Neural cell (in vitro differentiated cells): ENCODE data around the gene UBAP1L. TPM values are rescaled to one million over a fixed set of nuclear protein-coding genes. Genes with fewer than 3 reads are reported as not detected.

Experiments
- H2AFZ ChIP-seq: fragments of 200-600, 300-800 bp; sonication (generic), shearing (Covaris generic); 2 replicates; pipeline ENCODE4 v1.6.0; 2014; ENCODE audit warnings: low read depth, mild to moderate bottlenecking, antibody characterized with exemption, low read length, moderate library complexity
- H3F3A ChIP-seq: fragments of 200-600 bp; shearing (Covaris generic); 2 replicates; pipeline ENCODE4 v1.6.1; 2016; ENCODE audit warnings: mild to moderate bottlenecking, moderate library complexity, mixed read lengths, antibody characterized with exemption, low read length; ENCODE audit not compliant: insufficient read depth, poor library complexity, severe bottlenecking
- H3K27ac ChIP-seq: fragments of 200-600, 300-800 bp; sonication (generic), shearing (Covaris generic); 2 replicates; pipeline ENCODE4 v1.5.1; 2014; ENCODE audit warnings: mild to moderate bottlenecking, low read length, moderate library complexity
- H3K27me3 ChIP-seq: fragments of 300-800, 200-600 bp; sonication (generic), shearing (Covaris generic); 2 replicates; pipeline ENCODE4 v1.6.0; 2014; ENCODE audit warnings: mild to moderate bottlenecking, low read depth, low read length, moderate library complexity; ENCODE audit not compliant: insufficient read depth
- H3K36me3 ChIP-seq: fragments of 300-800, 200-600 bp; sonication (generic), shearing (Covaris generic); 2 replicates; pipeline ENCODE4 v1.5.1; 2014; ENCODE audit warnings: mild to moderate bottlenecking, antibody characterized with exemption, low read length, moderate library complexity; ENCODE audit not compliant: insufficient read depth
- H3K4me2 ChIP-seq: fragments of 300-800, 200-600 bp; sonication (generic), shearing (Covaris generic); 2 replicates; pipeline ENCODE4 v1.6.0; 2014; ENCODE audit warnings: mild to moderate bottlenecking, low read length
- H3K4me3 ChIP-seq: fragments of 300-800, 200-600 bp; sonication (generic), shearing (Covaris generic); 2 replicates; pipeline ENCODE4 v1.5.1; 2014; ENCODE audit warnings: mild to moderate bottlenecking, low read length, moderate library complexity
- H3K79me2 ChIP-seq: fragments of 200-600 bp; shearing (Covaris generic); replicated peaks from 2 replicates; pipeline ENCODE4 v1.6.0; 2014; ENCODE audit warnings: mild to moderate bottlenecking, low read length, moderate library complexity; ENCODE audit not compliant: insufficient read depth
- H3K9ac ChIP-seq: fragments of 300-800, 200-600 bp; sonication (generic), shearing (Covaris generic); 2 replicates; pipeline ENCODE4 v1.6.1; 2016; ENCODE audit warnings: mild to moderate bottlenecking, low read length, mixed read lengths
- H3K9me2 ChIP-seq: fragments of 200-600 bp; shearing (Covaris generic); 2 replicates; pipeline ENCODE4 v1.6.1; 2016; ENCODE audit warnings: mild to moderate bottlenecking, low read length, mixed read lengths; ENCODE audit not compliant: insufficient read depth
- H3K9me3 ChIP-seq: fragments of 200-600, 300-800 bp; sonication (generic), shearing (Covaris generic); 2 replicates; pipeline ENCODE4 v1.6.1; 2016; ENCODE audit warnings: mild to moderate bottlenecking, mixed run types, low read length, moderate library complexity, mixed read lengths
- H4K20me1 ChIP-seq: fragments of 200-600 bp; shearing (Covaris generic); 2 replicates; pipeline ENCODE4 v1.6.1; 2016; ENCODE audit warnings: mild to moderate bottlenecking, mixed run types; ENCODE audit not compliant: insufficient read depth
- EP300 ChIP-seq: fragments of 450-650 bp; conservative IDR thresholded peaks from 2 replicates; pipeline ENCODE4 v1.6.1; 2014; ENCODE audit warnings: antibody characterized with exemption, mild to moderate bottlenecking, moderate library complexity; ENCODE audit not compliant: poor library complexity, severe bottlenecking
- EZH2 ChIP-seq: fragments of 200-600, 300-800 bp; shearing (Covaris generic), sonication (generic); IDR thresholded peaks from 2 replicates; pipeline ENCODE4 v1.6.1; 2014; ENCODE audit warnings: antibody characterized with exemption, low read length, borderline replicate concordance, mild to moderate bottlenecking; ENCODE audit not compliant: insufficient read depth, poor library complexity, severe bottlenecking
- MXI1 ChIP-seq: fragments of 450-650 bp; conservative IDR thresholded peaks from 2 replicates; pipeline ENCODE4 v1.6.1; 2014; ENCODE audit warnings: antibody characterized with exemption, mild to moderate bottlenecking; ENCODE audit not compliant: poor library complexity, severe bottlenecking
- POLR2AphosphoS5 ChIP-seq: IDR thresholded peaks from 2 replicates; pipeline ENCODE4 v1.6.1; 2012
- RAD21 ChIP-seq: fragments of 450-650 bp; conservative IDR thresholded peaks from 2 replicates; pipeline ENCODE4 v1.6.1; 2014; ENCODE audit warnings: antibody characterized with exemption, mild to moderate bottlenecking, moderate library complexity
- SMC3 ChIP-seq: fragments of 450-650 bp; conservative IDR thresholded peaks from 2 replicates; pipeline ENCODE4 v1.6.1; 2014; ENCODE audit warnings: antibody characterized with exemption, mild to moderate bottlenecking, moderate library complexity; ENCODE audit not compliant: poor library complexity
- TAF1 ChIP-seq: IDR thresholded peaks from 2 replicates; pipeline ENCODE4 v1.6.1; 2012; ENCODE audit warnings: low read depth
- polyA plus RNA-seq: library from polyadenylated mRNA; depleted of rRNA; stranded (reverse); fragments of >200 nt; gene quantifications from 2 replicates; pipeline ENCODE4 v1.2.3, GENCODE V29; 2014
- TF ChIP-seq, protein P1 (sequence below): fragments of 450-650 bp; IDR thresholded peaks from 2 replicates; pipeline ENCODE4 v1.5.1; 2014; ENCODE audit warnings: antibody characterized with exemption, mild to moderate bottlenecking, moderate library complexity; ENCODE audit not compliant: poor library complexity, severe bottlenecking
- TF ChIP-seq, protein P2 (sequence below): IDR thresholded peaks from 2 replicates; pipeline ENCODE4 v1.6.1; 2012; ENCODE audit warnings: borderline replicate concordance

Gene UBAP1L
- polyA plus RNA-seq, 1 donor from 2014 or later: 10.3 TPM

GRCh38 chr15:65086680-65087111, 28.3 kb downstream of the UBAP1L start:
- Histone ChIP-seq H3K27ac (no peak overlapping the region), H3K9ac (no peak overlapping the region), H3F3A (no peaks in the 10 kb centered on the region), H3K4me2 (no peak overlapping the region), H3K9me2 (no peaks in the 10 kb centered on the region), H3K36me3 (no peaks in the 10 kb centered on the region), H2AFZ (no peak overlapping the region), H4K20me1 (no peaks in the 10 kb centered on the region), H3K79me2 (no peaks in the 10 kb centered on the region), H3K27me3 (peaks cover 11% of the 10 kb centered on the region), H3K4me3 (no peak overlapping the region), H3K9me3 (no peaks in the 10 kb centered on the region)
- TF ChIP-seq EP300 (no peak), EZH2 (no peak), RAD21 (no peak), TAF1 (no peak), MXI1 (no peak), POLR2AphosphoS5 (no peak), SMC3 (no peak)
- TF ChIP-seq, protein P1, sequence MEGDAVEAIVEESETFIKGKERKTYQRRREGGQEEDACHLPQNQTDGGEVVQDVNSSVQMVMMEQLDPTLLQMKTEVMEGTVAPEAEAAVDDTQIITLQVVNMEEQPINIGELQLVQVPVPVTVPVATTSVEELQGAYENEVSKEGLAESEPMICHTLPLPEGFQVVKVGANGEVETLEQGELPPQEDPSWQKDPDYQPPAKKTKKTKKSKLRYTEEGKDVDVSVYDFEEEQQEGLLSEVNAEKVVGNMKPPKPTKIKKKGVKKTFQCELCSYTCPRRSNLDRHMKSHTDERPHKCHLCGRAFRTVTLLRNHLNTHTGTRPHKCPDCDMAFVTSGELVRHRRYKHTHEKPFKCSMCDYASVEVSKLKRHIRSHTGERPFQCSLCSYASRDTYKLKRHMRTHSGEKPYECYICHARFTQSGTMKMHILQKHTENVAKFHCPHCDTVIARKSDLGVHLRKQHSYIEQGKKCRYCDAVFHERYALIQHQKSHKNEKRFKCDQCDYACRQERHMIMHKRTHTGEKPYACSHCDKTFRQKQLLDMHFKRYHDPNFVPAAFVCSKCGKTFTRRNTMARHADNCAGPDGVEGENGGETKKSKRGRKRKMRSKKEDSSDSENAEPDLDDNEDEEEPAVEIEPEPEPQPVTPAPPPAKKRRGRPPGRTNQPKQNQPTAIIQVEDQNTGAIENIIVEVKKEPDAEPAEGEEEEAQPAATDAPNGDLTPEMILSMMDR: no peak
- TF ChIP-seq, protein P2, sequence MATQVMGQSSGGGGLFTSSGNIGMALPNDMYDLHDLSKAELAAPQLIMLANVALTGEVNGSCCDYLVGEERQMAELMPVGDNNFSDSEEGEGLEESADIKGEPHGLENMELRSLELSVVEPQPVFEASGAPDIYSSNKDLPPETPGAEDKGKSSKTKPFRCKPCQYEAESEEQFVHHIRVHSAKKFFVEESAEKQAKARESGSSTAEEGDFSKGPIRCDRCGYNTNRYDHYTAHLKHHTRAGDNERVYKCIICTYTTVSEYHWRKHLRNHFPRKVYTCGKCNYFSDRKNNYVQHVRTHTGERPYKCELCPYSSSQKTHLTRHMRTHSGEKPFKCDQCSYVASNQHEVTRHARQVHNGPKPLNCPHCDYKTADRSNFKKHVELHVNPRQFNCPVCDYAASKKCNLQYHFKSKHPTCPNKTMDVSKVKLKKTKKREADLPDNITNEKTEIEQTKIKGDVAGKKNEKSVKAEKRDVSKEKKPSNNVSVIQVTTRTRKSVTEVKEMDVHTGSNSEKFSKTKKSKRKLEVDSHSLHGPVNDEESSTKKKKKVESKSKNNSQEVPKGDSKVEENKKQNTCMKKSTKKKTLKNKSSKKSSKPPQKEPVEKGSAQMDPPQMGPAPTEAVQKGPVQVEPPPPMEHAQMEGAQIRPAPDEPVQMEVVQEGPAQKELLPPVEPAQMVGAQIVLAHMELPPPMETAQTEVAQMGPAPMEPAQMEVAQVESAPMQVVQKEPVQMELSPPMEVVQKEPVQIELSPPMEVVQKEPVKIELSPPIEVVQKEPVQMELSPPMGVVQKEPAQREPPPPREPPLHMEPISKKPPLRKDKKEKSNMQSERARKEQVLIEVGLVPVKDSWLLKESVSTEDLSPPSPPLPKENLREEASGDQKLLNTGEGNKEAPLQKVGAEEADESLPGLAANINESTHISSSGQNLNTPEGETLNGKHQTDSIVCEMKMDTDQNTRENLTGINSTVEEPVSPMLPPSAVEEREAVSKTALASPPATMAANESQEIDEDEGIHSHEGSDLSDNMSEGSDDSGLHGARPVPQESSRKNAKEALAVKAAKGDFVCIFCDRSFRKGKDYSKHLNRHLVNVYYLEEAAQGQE: no peak

- Histone ChIP-seq H3K4me3 (no peak overlapping the region), H3K9ac (no peak overlapping the region), H3K79me2 (no peaks in the 10 kb centered on the region), H4K20me1 (no peaks in the 10 kb centered on the region), H3K9me2 (no peaks in the 10 kb centered on the region), H3K27me3 (peaks cover 11% of the 10 kb centered on the region), H2AFZ (no peak overlapping the region), H3F3A (no peaks in the 10 kb centered on the region), H3K36me3 (no peaks in the 10 kb centered on the region), H3K27ac (no peak overlapping the region), H3K4me2 (no peak overlapping the region), H3K9me3 (no peaks in the 10 kb centered on the region)
- TF ChIP-seq POLR2AphosphoS5: no peak
- TF ChIP-seq TAF1: no peak
- TF ChIP-seq, protein P1: no peak
- no peak for TF ChIP-seq RAD21
- TF ChIP-seq MXI1: no peak
- no peak for TF ChIP-seq EP300
- TF ChIP-seq, protein P2: no peak
- TF ChIP-seq EZH2: no peak
- TF ChIP-seq SMC3: no peak
Observed at GRCh38 chr15:65085990-65086679, 28.9 kb downstream of the UBAP1L start.
